ENCODE measurements around the gene P2RX7.

The P2RX7 gene

GRCh38 chr12:121232977-121233627, 100.4 kb downstream of the P2RX7 start:
- DNase-seq: peak; percentile 77

- DNase-seq: no peak
Observed at GRCh38 chr12:121233628-121234020, 100.9 kb downstream of the P2RX7 start.

GRCh38 chr12:121236776-121237175, 104.1 kb downstream of the P2RX7 start:
- DNase-seq: no peak

GRCh38 chr12:121237415-121237814, 104.7 kb downstream of the P2RX7 start:
- DNase-seq: no peak

Data from islet precursor cell (in vitro differentiated cells).